SK-N-SH treated with all-trans-retinoic acid at 6 μM for 48 hours (cell line): ENCODE results near the gene FAM228B.

ENCODE experiments used
- ATAC-seq: fragments of 200-7000 bp; cut with Tn5 transposase; 3 replicates; pipeline ENCODE4 v1.9.1; 2020; ENCODE audit warnings: mild to moderate bottlenecking, moderate library complexity
- ARNTL ChIP-seq: fragments of 450-650 bp; formaldehyde crosslinking; IDR thresholded peaks from 2 replicates; pipeline ENCODE4 v1.5.0; 2020; ENCODE audit warnings: low read depth, mild to moderate bottlenecking, moderate library complexity, borderline replicate concordance
- BACH2 ChIP-seq: fragments of 250-450 bp; sonication (Bioruptor Pico); IDR thresholded peaks from 2 replicates; pipeline ENCODE4 v1.9.0; 2021; ENCODE audit warnings: mild to moderate bottlenecking, borderline replicate concordance
- CREB5 ChIP-seq: fragments of 250-450 bp; sonication (Bioruptor Pico); IDR thresholded peaks from 2 replicates; pipeline ENCODE4 v1.5.1; 2020; ENCODE audit warnings: low read depth, mild to moderate bottlenecking, moderate library complexity
- CSRNP3 ChIP-seq: fragments of 250-450 bp; sonication (Bioruptor Pico); IDR thresholded peaks from 2 replicates; pipeline ENCODE4 v1.5.1; 2021; ENCODE audit warnings: mild to moderate bottlenecking, moderate library complexity
- ESRRG ChIP-seq: fragments of 250-450 bp; sonication (Bioruptor Pico); IDR thresholded peaks from 2 replicates; pipeline ENCODE4 v1.6.1; 2021; ENCODE audit warnings: mild to moderate bottlenecking
- GLIS3 ChIP-seq: fragments of 250-450 bp; sonication (Bioruptor Pico); IDR thresholded peaks from 2 replicates; pipeline ENCODE4 v1.5.0; 2020; ENCODE audit warnings: mild to moderate bottlenecking, moderate library complexity
- ISL1 ChIP-seq: fragments of 250-450 bp; sonication (Bioruptor Pico); IDR thresholded peaks from 2 replicates; pipeline ENCODE4 v2.1.2; 2022; ENCODE audit warnings: mild to moderate bottlenecking, moderate library complexity
- POU6F1 ChIP-seq: fragments of 250-450 bp; sonication (Bioruptor Pico); IDR thresholded peaks from 2 replicates; pipeline ENCODE4 v1.8.0; 2021; ENCODE audit warnings: low read depth, mild to moderate bottlenecking, moderate library complexity, borderline replicate concordance
- RARB ChIP-seq: fragments of 250-450 bp; sonication (Bioruptor Pico); IDR thresholded peaks from 2 replicates; pipeline ENCODE4 v1.8.0; 2021; ENCODE audit warnings: mild to moderate bottlenecking, moderate library complexity
- SNAI2 ChIP-seq: fragments of 250-450 bp; sonication (Bioruptor Pico); IDR thresholded peaks from 2 replicates; pipeline ENCODE4 v1.5.0; 2020; ENCODE audit warnings: mild to moderate bottlenecking, moderate library complexity
- TCF4 ChIP-seq: fragments of 250-450 bp; sonication (Bioruptor Pico); IDR thresholded peaks from 2 replicates; pipeline ENCODE4 v1.8.0; 2021; ENCODE audit warnings: mild to moderate bottlenecking, moderate library complexity, borderline replicate concordance
- TOX ChIP-seq: fragments of 250-450 bp; sonication (Bioruptor Pico); IDR thresholded peaks from 2 replicates; pipeline ENCODE4 v1.8.0; 2021; ENCODE audit warnings: mild to moderate bottlenecking, moderate library complexity, borderline replicate concordance
- ZC3H10 ChIP-seq: fragments of 250-450 bp; sonication (Bioruptor Pico); IDR thresholded peaks from 2 replicates; pipeline ENCODE4 v1.5.1; 2021; ENCODE audit warnings: mild to moderate bottlenecking, moderate library complexity
- ZFP3 ChIP-seq: fragments of 250-450 bp; sonication (Bioruptor Pico); IDR thresholded peaks from 2 replicates; pipeline ENCODE4 v1.5.0; 2020; ENCODE audit warnings: mild to moderate bottlenecking, moderate library complexity
- ZFP30 ChIP-seq: fragments of 450-650 bp; formaldehyde crosslinking; IDR thresholded peaks from 2 replicates; pipeline ENCODE4 v1.5.0; 2022; ENCODE audit warnings: mild to moderate bottlenecking, moderate library complexity
- ZNF565 ChIP-seq: fragments of 450-650 bp; formaldehyde crosslinking; conservative IDR thresholded peaks from 2 replicates; pipeline ENCODE4 v1.5.0; 2020; ENCODE audit warnings: low read depth, mild to moderate bottlenecking, moderate library complexity
- ZNF70 ChIP-seq: fragments of 450-650 bp; formaldehyde crosslinking; IDR thresholded peaks from 2 replicates; pipeline ENCODE4 v1.5.0; 2020; ENCODE audit warnings: mild to moderate bottlenecking, moderate library complexity
- ZNF8 ChIP-seq: fragments of 450-650 bp; formaldehyde crosslinking; IDR thresholded peaks from 2 replicates; pipeline ENCODE4 v1.5.0; 2020; ENCODE audit warnings: mild to moderate bottlenecking, moderate library complexity
- TF ChIP-seq, protein P1 (sequence below): fragments of 250-450 bp; sonication (Bioruptor Pico); IDR thresholded peaks from 2 replicates; pipeline ENCODE4 v1.5.0; 2020; ENCODE audit warnings: mild to moderate bottlenecking, moderate library complexity

Gene FAM228B

GRCh38 chr2:24181849-24182248, 58.6 kb downstream of the FAM228B start:
- ATAC-seq: no peak
- TF ChIP-seq ZNF70 (CRISPR knock-in tag): no peak
- TF ChIP-seq BACH2 (CRISPR knock-in tag): no peak
- TF ChIP-seq ZC3H10 (CRISPR knock-in tag): no peak
- TF ChIP-seq RARB (CRISPR knock-in tag): no peak
- TF ChIP-seq CREB5: no peak
- TF ChIP-seq ZFP30: no peak
- TF ChIP-seq CSRNP3 (CRISPR knock-in tag): no peak
- TF ChIP-seq, protein P1, sequence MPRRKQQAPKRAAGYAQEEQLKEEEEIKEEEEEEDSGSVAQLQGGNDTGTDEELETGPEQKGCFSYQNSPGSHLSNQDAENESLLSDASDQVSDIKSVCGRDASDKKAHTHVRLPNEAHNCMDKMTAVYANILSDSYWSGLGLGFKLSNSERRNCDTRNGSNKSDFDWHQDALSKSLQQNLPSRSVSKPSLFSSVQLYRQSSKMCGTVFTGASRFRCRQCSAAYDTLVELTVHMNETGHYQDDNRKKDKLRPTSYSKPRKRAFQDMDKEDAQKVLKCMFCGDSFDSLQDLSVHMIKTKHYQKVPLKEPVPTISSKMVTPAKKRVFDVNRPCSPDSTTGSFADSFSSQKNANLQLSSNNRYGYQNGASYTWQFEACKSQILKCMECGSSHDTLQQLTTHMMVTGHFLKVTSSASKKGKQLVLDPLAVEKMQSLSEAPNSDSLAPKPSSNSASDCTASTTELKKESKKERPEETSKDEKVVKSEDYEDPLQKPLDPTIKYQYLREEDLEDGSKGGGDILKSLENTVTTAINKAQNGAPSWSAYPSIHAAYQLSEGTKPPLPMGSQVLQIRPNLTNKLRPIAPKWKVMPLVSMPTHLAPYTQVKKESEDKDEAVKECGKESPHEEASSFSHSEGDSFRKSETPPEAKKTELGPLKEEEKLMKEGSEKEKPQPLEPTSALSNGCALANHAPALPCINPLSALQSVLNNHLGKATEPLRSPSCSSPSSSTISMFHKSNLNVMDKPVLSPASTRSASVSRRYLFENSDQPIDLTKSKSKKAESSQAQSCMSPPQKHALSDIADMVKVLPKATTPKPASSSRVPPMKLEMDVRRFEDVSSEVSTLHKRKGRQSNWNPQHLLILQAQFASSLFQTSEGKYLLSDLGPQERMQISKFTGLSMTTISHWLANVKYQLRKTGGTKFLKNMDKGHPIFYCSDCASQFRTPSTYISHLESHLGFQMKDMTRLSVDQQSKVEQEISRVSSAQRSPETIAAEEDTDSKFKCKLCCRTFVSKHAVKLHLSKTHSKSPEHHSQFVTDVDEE (CRISPR knock-in tag): no peak

- ATAC-seq: no peak
- TF ChIP-seq ZFP3 (CRISPR knock-in tag) (no peak), ZC3H10 (CRISPR knock-in tag) (no peak), TCF4 (no peak), RARB (CRISPR knock-in tag) (no peak), ZNF8 (CRISPR knock-in tag) (no peak), CSRNP3 (CRISPR knock-in tag) (no peak), BACH2 (CRISPR knock-in tag) (no peak), SNAI2 (CRISPR knock-in tag) (no peak), POU6F1 (CRISPR knock-in tag) (no peak), ISL1 (no peak), TOX (CRISPR knock-in tag) (no peak), ZNF70 (CRISPR knock-in tag) (no peak), ZNF565 (no peak)
These were observed 59.2 kb downstream of the FAM228B start for GRCh38 chr2:24182507-24182906.

- TF ChIP-seq ZC3H10 (CRISPR knock-in tag) (no peak), ARNTL (no peak), ISL1 (no peak), ZNF8 (CRISPR knock-in tag) (no peak), GLIS3 (CRISPR knock-in tag) (no peak), TCF4 (no peak), ZNF70 (CRISPR knock-in tag) (no peak), RARB (CRISPR knock-in tag) (no peak), POU6F1 (CRISPR knock-in tag) (no peak), BACH2 (CRISPR knock-in tag) (no peak), ZFP3 (CRISPR knock-in tag) (no peak), SNAI2 (CRISPR knock-in tag) (no peak), ESRRG (no peak)
- 0 out of 3 replicates have a peak, but pooled peaks have one; percentile 34 for ATAC-seq
These were observed 60.2 kb downstream of the FAM228B start for GRCh38 chr2:24183366-24184069.
